Activated B cell treated with CpG ODN at 0.5 μM for 24 hours (primary cell): ENCODE results near the gene TRAF6. TPM values are rescaled to one million over a fixed set of nuclear protein-coding genes. Genes with fewer than 3 reads are reported as not detected.

Experiments
- ATAC-seq: fragments of 200-7000 bp; cut with Tn5 transposase; one replicate; pipeline ENCODE4 v1.10.0; 2021; ENCODE audit warnings: low read depth, mild to moderate bottlenecking, moderate library complexity
- CTCF ChIA-PET: fragments of 350-600 bp; sonication (Branson Sonifier 250); formaldehyde crosslinking; loops from one replicate; lab custom pipeline; 2021; ENCODE audit warnings: antibody characterized with exemption; lab: Charles Lee
- POLR2A ChIA-PET: fragments of 350-600 bp; sonication (Branson Sonifier 250); formaldehyde crosslinking; loops from one replicate; lab custom pipeline; 2021; ENCODE audit warnings: antibody characterized with exemption; lab: Charles Lee
- DNase-seq: peaks from one replicate; pipeline ENCODE4 v3.0.0; 2022
- H3K27ac Mint-ChIP-seq: one replicate; pipeline ENCODE4 v1.8.0; 2020; ENCODE audit warnings: mixed read lengths
- H3K27me3 Mint-ChIP-seq: one replicate; pipeline ENCODE4 v1.8.0; 2021; ENCODE audit warnings: mixed read lengths
- H3K36me3 Mint-ChIP-seq: one replicate; pipeline ENCODE4 v1.8.0; 2021; ENCODE audit warnings: low read depth, mixed read lengths
- H3K4me1 Mint-ChIP-seq: one replicate; pipeline ENCODE4 v1.8.0; 2021; ENCODE audit warnings: mixed read lengths
- H3K4me3 Mint-ChIP-seq: one replicate; pipeline ENCODE4 v1.8.0; 2020; ENCODE audit warnings: mild to moderate bottlenecking, mixed read lengths
- H3K9me3 Mint-ChIP-seq: one replicate; pipeline ENCODE4 v1.8.0; 2020; ENCODE audit warnings: mixed read lengths
- CTCF ChIP-seq: fragments of 200-600 bp; IDR thresholded peaks from one replicate; pipeline ENCODE4 v1.8.0; 2022; ENCODE audit warnings: antibody characterized with exemption, mild to moderate bottlenecking
- intact Hi-C: fragments of 100-400 bp; cut with micrococcal nuclease; formaldehyde crosslinking; loops from one replicate; pipeline ENCODE4 v1.15.1; 2024
- total RNA-seq: library from RNA; stranded (reverse); gene quantifications from 2 replicates; pipeline ENCODE4 v1.2.3, GENCODE V29; 2022

Gene TRAF6
- total RNA-seq, 1 donor from 2014 or later, result 19.3 TPM

GRCh38 chr11:36438126-36438525 lies 71.9 kb downstream of the TRAF6 start:
- Mint-ChIP-seq H3K27ac (no peak overlapping the region), H3K4me3 (no peak overlapping the region), H3K36me3 (no peaks in the 10 kb centered on the region), H3K9me3 (peaks cover 2% of the 10 kb centered on the region), H3K27me3 (no peaks in the 10 kb centered on the region), H3K4me1 (peaks cover 2% of the 10 kb centered on the region)
- ATAC-seq (no peak), DNase-seq (no peak)
- no peak for TF ChIP-seq CTCF
- POLR2A ChIA-PET, result no interaction called here
- intact Hi-C loops, result no loop called here
- CTCF ChIA-PET, result no interaction called here

- TF ChIP-seq CTCF, result no peak
- Mint-ChIP-seq H3K4me3 (no peak overlapping the region), H3K27ac (no peak overlapping the region), H3K4me1 (peaks cover 2% of the 10 kb centered on the region), H3K27me3 (no peaks in the 10 kb centered on the region), H3K9me3 (peaks cover 2% of the 10 kb centered on the region), H3K36me3 (no peaks in the 10 kb centered on the region)
- ATAC-seq (no peak), DNase-seq (no peak)
- CTCF ChIA-PET, result no interaction called here
- POLR2A ChIA-PET, result no interaction called here
- intact Hi-C loops, result no loop called here
Observed at GRCh38 chr11:36437413-36437812, 72.7 kb downstream of the TRAF6 start.

Other genes with a start within 250 kb of the TRAF6 start
- gene COMMD9, start 220.8 kb downstream of the TRAF6 start, total RNA-seq, result 54.4 and 61.0 TPM in 2 replicates
- gene PRR5L, start 214.0 kb downstream of the TRAF6 start, total RNA-seq, result 1.0 and 1.7 TPM in 2 replicates
- gene RAG1, start 57.7 kb upstream of the TRAF6 start, total RNA-seq, result 0.10 and 0.24 TPM in 2 replicates
- 0.47 TPM in 1 of 2 replicates, not detected in the other for gene IFTAP, start 84.2 kb upstream of the TRAF6 start, total RNA-seq
- gene RAG2, start 88.0 kb upstream of the TRAF6 start, total RNA-seq, result not detected in 2 replicates